Measurements from ENCODE around the gene ABI1. TPM values are rescaled to one million over a fixed set of nuclear protein-coding genes. Genes with fewer than 3 reads are reported as not detected.

The ABI1 gene
- total RNA-seq, 1 experiment from 2014 or later: 73.2 TPM

GRCh38 chr10:26698909-26699308 lies 161.8 kb downstream of the ABI1 start:
- in situ Hi-C loops (cut with HindIII; ENCODE audit: low pct_unique_long_range_greater_than_20kb, low sequenced_read_pairs): no loop called here
- no peak for DNase-seq (ENCODE audit: low read depth)

GRCh38 chr10:26697922-26698608 lies 162.7 kb downstream of the ABI1 start:
- in situ Hi-C loops (cut with HindIII; ENCODE audit: low pct_unique_long_range_greater_than_20kb, low sequenced_read_pairs): no loop called here
- peak; percentile 30 for DNase-seq (ENCODE audit: low read depth)

DNA sequence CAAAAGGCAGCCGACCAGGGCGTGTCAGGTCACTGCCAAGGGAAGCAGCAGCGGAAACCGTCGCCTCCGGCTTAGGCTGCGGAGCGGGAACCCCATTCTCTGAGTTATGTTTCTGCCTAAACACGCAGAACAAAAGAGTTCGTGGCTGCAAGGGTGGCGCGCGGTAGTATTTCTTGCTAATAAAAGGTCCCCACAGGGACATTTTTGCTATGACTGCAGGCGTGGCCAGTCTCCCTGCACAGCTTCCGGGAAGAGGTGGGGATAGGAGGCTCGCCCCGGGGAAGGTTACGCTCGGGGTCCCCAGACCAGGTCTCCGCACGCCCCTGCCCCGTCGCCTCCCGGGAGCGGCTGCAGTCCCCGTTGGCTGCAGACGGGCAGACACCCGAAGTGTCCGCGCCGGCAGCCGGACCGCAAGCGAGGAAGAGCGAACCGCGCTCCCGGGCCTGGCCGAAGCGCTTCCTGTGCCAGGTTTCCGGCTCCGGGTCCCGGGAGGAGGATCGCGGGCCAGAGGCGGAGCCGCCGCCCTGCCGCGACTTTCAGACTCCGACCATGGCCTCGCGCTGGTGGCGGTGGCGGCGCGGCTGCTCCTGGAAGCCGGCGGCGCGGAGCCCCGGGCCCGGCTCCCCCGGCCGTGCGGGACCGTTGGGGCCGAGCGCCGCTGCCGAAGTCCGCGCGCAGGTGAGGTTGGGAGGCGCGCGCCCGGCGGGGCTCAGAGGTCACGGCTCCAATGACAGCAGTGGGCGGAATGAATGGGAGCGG lies 163.4 kb downstream of the ABI1 start, which contains the start of gene PDSS1:
Gene PDSS1 (plus strand): TSS at position 539 of the 759 bp plus-strand sequence. CDS start 11 bp downstream, at position 550.
- DNase-seq (ENCODE audit: low read depth): peak; percentile 84
- in situ Hi-C loops (cut with HindIII; ENCODE audit: low pct_unique_long_range_greater_than_20kb, low sequenced_read_pairs): no loop called here

DNA sequence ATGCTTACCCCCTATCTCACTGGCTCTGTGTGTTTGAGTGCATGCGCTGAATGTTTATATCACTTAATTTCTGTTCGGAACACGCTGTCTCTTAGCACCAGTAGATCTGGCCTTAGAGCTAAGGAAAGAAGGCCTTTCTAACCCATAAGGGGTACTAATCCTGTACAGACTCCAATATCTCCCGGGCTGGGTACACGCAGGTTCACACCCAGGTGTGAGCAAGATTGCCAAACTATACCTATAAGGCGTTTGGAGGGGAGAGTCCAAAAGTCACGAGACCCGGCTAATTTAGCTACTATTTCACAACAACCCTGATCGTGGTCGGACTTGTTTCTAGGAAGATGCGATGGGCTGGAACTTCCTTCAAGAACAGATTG lies 164.0 kb downstream of the ABI1 start:
- peak; percentile 12 for DNase-seq (ENCODE audit: low read depth)
- in situ Hi-C loops (cut with HindIII; ENCODE audit: low pct_unique_long_range_greater_than_20kb, low sequenced_read_pairs): no loop called here

Other genes starting within 250 kb of the ABI1 start
- gene PDSS1, start 163.3 kb downstream of the ABI1 start, total RNA-seq (2014; rRNA removed; shearing (Covaris generic); ENCODE audit: low replicate concordance): 8.5 and 8.9 TPM in 2 replicates
- 1.6 and 5.2 TPM in 2 replicates for gene ANKRD26, start 239.5 kb upstream of the ABI1 start, total RNA-seq (2014; rRNA removed; shearing (Covaris generic); ENCODE audit: low replicate concordance)